ENCODE results near the gene RNF11. TPM values are rescaled to one million over a fixed set of nuclear protein-coding genes. Genes with fewer than 3 reads are reported as not detected.
A peak's percentile ranks its signal among the peaks of the same experiment; 100 is the strongest.

Gene RNF11
- total RNA-seq, 4 donors from 2014 or later: 36.9 to 110 (median 75.6) TPM

GRCh38 chr1:51237351-51238033 is 1.4 kb downstream of the RNF11 start:
- no peak for DNase-seq
- Histone ChIP-seq H3K4me1 (peaks cover 0 to 5% of the 10 kb centered on the region in 2 donors), H3K4me3 (peak overlapping the region; percentile 94 to 98), H3K36me3 (no peaks in the 10 kb centered on the region), H3K9me3 (no peaks in the 10 kb centered on the region), H3K27me3 (no peaks in the 10 kb centered on the region), H3K27ac (peak overlapping the region; percentile 98 to 99)
- intact Hi-C loops (cut with DNase I; ENCODE audit: low total_unique reads): no loop called here
- TF ChIP-seq, protein P1, sequence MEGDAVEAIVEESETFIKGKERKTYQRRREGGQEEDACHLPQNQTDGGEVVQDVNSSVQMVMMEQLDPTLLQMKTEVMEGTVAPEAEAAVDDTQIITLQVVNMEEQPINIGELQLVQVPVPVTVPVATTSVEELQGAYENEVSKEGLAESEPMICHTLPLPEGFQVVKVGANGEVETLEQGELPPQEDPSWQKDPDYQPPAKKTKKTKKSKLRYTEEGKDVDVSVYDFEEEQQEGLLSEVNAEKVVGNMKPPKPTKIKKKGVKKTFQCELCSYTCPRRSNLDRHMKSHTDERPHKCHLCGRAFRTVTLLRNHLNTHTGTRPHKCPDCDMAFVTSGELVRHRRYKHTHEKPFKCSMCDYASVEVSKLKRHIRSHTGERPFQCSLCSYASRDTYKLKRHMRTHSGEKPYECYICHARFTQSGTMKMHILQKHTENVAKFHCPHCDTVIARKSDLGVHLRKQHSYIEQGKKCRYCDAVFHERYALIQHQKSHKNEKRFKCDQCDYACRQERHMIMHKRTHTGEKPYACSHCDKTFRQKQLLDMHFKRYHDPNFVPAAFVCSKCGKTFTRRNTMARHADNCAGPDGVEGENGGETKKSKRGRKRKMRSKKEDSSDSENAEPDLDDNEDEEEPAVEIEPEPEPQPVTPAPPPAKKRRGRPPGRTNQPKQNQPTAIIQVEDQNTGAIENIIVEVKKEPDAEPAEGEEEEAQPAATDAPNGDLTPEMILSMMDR (IDR thresholded peaks at IDR 0.05): no peak
- no peak for TF ChIP-seq POLR2A (IDR thresholded peaks at IDR 0.05)

DNA sequence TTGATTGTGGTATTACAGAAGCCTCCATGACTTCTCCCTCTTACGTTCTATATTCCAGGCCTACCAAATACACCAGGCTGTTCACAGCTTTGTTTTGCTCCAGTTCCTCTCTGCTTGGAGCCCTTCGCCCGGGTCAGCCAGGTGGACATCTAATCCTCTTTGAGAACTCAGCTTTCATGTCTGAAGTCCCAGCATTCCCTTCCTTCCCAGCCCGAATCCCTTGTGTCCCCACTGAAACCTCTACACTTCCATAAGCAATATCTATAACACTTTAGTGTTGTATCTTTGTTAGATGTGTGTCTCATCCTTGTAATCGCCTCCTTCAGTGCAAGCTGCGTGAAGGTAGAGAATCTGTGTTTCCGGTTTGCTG is 1.9 kb downstream of the RNF11 start:
- Histone ChIP-seq H3K9me3 (no peaks in the 10 kb centered on the region), H3K27me3 (no peaks in the 10 kb centered on the region), H3K36me3 (no peaks in the 10 kb centered on the region), H3K27ac (peak overlapping the region; percentile 98 to 99), H3K4me1 (peaks cover 0 to 5% of the 10 kb centered on the region in 2 donors), H3K4me3 (peak overlapping the region; percentile 94 to 98)
- intact Hi-C loops (cut with DNase I; ENCODE audit: low total_unique reads): no loop called here
- DNase-seq: no peak
- TF ChIP-seq, protein P1 (IDR thresholded peaks at IDR 0.05): no peak
- no peak for TF ChIP-seq POLR2A (IDR thresholded peaks at IDR 0.05)

DNA sequence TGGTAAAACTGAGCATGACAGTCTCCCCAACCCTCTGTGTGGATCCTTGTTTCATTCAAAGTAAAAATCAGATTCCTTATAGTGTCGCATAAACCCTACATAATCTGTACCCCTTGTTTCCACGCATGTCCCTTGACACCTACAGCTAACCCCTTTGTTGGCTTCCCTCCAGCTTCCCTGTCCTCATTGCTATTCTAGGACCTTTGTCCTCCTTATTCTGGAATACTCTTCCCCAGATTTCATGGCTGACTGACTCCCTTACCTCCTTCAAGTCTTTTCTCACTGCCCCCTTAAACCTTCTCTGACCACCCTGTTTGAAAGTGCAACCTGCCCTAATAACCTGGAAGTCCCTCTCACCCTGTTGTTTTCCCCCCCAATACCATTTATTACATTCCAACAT is 4.0 kb downstream of the RNF11 start:
- no peak overlapping the region for H3K4me3 ChIP-seq
- TF ChIP-seq, protein P1 (IDR thresholded peaks at IDR 0.05): no peak
- no peak for TF ChIP-seq POLR2A (IDR thresholded peaks at IDR 0.05)
- H3K4me1 ChIP-seq: peaks cover 0 to 5% of the 10 kb centered on the region in 2 donors
- no peak overlapping the region for H3K27ac ChIP-seq
- H3K27me3 ChIP-seq: no peaks in the 10 kb centered on the region
- intact Hi-C loops (cut with DNase I; ENCODE audit: low total_unique reads): no loop called here
- H3K9me3 ChIP-seq: no peaks in the 10 kb centered on the region
- no peaks in the 10 kb centered on the region for H3K36me3 ChIP-seq
- DNase-seq: no peak

DNA sequence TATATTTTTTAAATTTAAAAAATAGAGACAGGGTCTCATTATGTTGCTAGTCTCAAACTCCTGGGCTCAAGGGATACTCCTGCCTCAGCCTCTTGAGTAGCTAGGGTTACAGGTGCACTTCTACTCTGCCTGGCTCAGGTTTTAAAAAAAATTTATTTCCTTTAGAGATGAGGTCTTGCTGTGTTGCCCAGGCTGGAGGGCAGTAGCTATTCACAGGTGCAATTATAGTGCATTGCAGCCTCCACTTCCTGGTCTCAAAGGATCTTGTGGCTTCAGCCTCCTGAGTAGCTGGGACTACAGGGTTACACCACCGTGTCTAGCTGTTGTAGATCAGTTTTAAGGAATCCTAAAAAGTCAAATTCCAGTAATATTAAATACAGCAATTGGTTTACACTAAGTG is 5.0 kb downstream of the RNF11 start:
- Histone ChIP-seq H3K9me3 (no peaks in the 10 kb centered on the region), H3K4me3 (no peak overlapping the region), H3K27ac (no peak overlapping the region), H3K27me3 (no peaks in the 10 kb centered on the region), H3K36me3 (no peaks in the 10 kb centered on the region), H3K4me1 (peaks cover under 1 to 5% of the 10 kb centered on the region in 2 donors)
- TF ChIP-seq, protein P1 (IDR thresholded peaks at IDR 0.05): no peak
- no peak for TF ChIP-seq POLR2A (IDR thresholded peaks at IDR 0.05)
- DNase-seq: no peak
- intact Hi-C loops (cut with DNase I; ENCODE audit: low total_unique reads): no loop called here

DNA sequence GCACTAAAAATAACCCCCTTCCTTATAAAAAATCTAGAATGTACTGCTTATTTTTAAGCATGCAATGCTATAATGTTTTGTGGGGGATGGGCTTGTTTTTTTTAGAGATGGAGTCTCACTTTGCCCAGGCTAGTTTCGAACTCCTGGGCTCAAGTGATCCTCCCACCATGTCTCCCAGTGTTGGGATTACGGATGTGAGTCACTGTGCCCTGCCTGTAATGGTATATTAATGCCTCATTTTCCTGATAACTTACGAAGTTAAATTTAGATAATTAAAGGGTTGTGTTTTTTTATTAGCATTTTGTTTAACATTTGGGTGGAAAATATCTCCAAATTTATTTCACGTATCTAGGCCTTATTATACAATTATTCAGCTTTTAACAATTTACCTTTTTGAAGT is 6.5 kb downstream of the RNF11 start:
- Histone ChIP-seq H3K4me1 (peaks cover 3 to 5% of the 10 kb centered on the region in 2 donors), H3K27ac (no peak overlapping the region), H3K27me3 (no peaks in the 10 kb centered on the region), H3K9me3 (no peaks in the 10 kb centered on the region), H3K4me3 (no peak overlapping the region), H3K36me3 (no peaks in the 10 kb centered on the region)
- no peak for DNase-seq
- intact Hi-C loops (cut with DNase I; ENCODE audit: low total_unique reads): no loop called here
- TF ChIP-seq POLR2A (IDR thresholded peaks at IDR 0.05): no peak
- TF ChIP-seq, protein P1 (IDR thresholded peaks at IDR 0.05): no peak

All from uterus (tissue), 4 donors.